ENCODE measurements around the gene ADTRP.

Gene ADTRP

GRCh38 chr6:11770546-11771466 lies 7.8 kb downstream of the ADTRP start:
- no peak for DNase-seq (ENCODE audit: low read depth)

GRCh38 chr6:11769811-11770545 lies 8.6 kb downstream of the ADTRP start:
- TF ChIP-seq CTCF (IDR thresholded peaks at IDR 0.05; ENCODE audit: control insufficient read depth, extremely low read depth, insufficient read depth): no peak
- H3K4me3 ChIP-seq (ENCODE audit: low read depth, low read length): no peak overlapping the region
- DNase-seq (ENCODE audit: low read depth): no peak

More at GRCh38 chr6:11770546-11771466, 7.8 kb downstream of the ADTRP start:
- H3K4me3 ChIP-seq (ENCODE audit: low read depth, low read length): no peak overlapping the region
- no peak for TF ChIP-seq CTCF (IDR thresholded peaks at IDR 0.05; ENCODE audit: control insufficient read depth, extremely low read depth, insufficient read depth)

GRCh38 chr6:11769244-11769643 lies 9.4 kb downstream of the ADTRP start:
- no peak for DNase-seq (ENCODE audit: low read depth)
- no peak for TF ChIP-seq CTCF (IDR thresholded peaks at IDR 0.05; ENCODE audit: control insufficient read depth, extremely low read depth, insufficient read depth)
- no peak overlapping the region for H3K4me3 ChIP-seq (ENCODE audit: low read depth, low read length)

GRCh38 chr6:11767978-11768756 lies 10.4 kb downstream of the ADTRP start:
- no peak overlapping the region for H3K4me3 ChIP-seq (ENCODE audit: low read depth, low read length)
- TF ChIP-seq CTCF (IDR thresholded peaks at IDR 0.05; ENCODE audit: control insufficient read depth, extremely low read depth, insufficient read depth): no peak
- DNase-seq (ENCODE audit: low read depth): no peak

- DNase-seq (ENCODE audit: low read depth): no peak
- no peak for TF ChIP-seq CTCF (IDR thresholded peaks at IDR 0.05; ENCODE audit: control insufficient read depth, extremely low read depth, insufficient read depth)
- H3K4me3 ChIP-seq (ENCODE audit: low read depth, low read length): no peak overlapping the region
These were observed 11.1 kb downstream of the ADTRP start for GRCh38 chr6:11767458-11767857.

GRCh38 chr6:11766589-11767450 lies 11.8 kb downstream of the ADTRP start:
- H3K4me3 ChIP-seq (ENCODE audit: low read depth, low read length): no peak overlapping the region
- no peak for DNase-seq (ENCODE audit: low read depth)
- no peak for TF ChIP-seq CTCF (IDR thresholded peaks at IDR 0.05; ENCODE audit: control insufficient read depth, extremely low read depth, insufficient read depth)
